GM19023 (cell line): ENCODE data around the gene RBM7.

Experiments
- ATAC-seq: cut with Tn5 transposase; IDR thresholded peaks from one replicate; pipeline ENCODE4 v1.9.1; 2021; ENCODE audit warnings: mild to moderate bottlenecking, moderate library complexity; ENCODE audit not compliant: unreplicated experiment

The RBM7 gene

DNA sequence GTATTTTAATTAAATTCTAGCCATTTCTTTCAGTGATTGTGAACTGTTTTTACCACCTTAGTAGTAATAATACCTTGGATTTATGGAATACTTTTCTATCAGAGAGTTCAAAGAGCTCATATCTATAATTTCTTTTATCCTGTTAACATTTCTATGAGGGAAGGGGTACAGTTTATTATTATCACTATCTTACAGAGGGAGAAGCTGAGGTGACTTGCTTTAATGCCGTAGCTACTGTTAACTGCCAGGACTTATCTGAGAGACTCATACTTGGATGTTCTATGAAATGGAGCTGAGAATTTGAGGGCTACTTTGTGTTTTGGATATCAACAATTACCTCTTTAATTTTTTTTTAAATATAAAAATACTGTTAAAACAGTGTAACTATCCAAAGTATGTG, 42.1 kb downstream of the RBM7 start:
- no peak for ATAC-seq

DNA sequence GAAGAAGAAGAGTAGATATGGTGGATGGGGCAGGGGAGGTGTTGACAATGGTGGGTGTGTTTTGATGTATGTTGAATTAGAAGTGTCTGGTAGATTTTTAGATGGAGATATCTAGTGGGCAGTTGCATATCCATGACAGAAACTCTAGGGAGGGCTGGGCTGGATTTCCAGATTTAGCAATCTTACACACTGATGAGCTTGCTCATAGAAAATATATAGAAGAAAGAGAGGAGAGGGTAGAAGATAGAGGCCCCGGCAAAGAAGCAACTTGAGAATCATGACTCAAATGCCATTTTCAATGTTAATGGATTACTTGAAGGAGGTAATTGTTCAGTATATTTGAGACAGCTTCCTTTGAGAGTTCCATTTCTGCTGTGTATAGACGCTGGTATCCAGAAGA, 47.0 kb downstream of the RBM7 start:
- ATAC-seq = no peak

DNA sequence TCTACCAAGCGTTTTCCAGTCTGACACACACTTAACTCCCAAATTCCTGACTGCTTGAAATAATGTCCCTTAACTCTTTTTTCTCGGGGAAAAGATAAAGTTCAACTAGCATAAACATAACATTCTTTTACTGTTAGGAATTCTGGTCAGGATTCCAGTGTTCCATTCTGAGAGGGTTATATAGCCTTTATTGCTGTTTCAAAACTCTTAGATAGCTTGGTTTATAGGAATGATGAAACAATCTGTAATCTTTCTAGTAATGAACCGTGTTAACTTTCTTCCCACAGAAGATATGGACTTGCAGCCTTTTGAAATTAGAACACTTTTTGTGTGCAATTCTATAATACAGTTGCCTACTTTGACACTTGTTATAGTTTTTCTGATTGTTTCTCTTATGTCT, 47.4 kb downstream of the RBM7 start:
- ATAC-seq = no peak

DNA sequence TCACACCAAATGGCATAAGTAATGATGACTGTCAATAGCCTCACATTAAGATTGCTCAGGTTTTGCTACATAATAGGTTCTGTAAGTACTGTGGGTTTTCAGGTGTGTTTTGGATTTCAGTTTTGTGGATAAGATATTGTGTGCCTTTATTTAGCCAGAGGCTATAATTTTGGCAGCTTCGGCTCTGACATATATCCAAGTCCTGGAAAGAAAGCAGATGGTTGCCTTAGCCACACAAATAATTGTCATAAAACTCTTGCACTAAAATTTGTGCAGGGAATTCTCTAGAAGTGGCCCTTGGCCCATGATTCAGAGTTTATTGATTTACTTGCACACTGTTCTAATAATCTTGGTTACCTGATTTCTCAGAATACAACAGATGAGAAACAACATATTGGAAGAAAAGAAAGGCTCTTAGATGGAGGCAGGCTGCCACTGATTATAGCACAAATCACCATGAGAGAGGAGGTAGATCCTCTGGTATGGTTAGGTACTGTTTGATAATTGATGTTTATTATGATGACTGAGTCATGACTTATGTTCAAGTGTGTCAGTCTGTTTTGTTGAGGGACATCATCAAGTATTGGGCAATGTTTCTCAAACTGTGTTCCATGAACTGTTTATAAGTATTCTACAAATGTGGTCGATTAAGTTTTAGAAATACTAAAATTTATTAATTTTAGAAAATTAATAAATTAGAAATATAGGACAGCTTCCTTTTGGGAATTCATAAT, 48.5 kb downstream of the RBM7 start:
- ATAC-seq = no peak

DNA sequence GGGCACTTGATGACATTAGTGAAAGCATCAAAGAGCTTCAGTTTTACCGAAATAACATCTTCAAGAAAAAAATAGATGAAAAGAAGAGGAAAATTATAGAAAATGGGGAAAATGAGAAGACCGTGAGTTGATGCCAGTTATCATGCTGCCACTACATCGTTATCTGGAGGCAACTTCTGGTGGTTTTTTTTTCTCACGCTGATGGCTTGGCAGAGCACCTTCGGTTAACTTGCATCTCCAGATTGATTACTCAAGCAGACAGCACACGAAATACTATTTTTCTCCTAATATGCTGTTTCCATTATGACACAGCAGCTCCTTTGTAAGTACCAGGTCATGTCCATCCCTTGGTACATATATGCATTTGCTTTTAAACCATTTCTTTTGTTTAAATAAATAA, 49.4 kb downstream of the RBM7 start:
- no peak for ATAC-seq

DNA sequence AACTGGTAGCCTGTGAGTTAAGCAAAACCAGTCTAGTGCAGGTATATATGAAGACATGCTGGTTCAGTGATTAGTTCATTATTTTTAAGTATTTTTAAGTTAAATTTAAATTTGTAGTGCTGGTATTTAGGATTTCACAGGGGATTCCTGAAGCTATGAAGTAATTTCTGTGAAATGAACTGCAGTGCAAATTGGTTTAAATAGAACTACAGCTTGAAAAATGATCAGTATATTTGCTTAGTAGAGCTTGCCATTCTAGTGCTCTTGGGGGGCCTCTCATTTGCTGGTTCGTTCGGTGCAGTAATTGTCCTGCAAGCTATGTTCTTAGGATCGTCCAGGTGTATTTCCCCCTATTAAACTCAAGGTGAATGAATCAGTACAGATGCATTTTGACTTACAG, 51.9 kb downstream of the RBM7 start:
- no peak for ATAC-seq
